Endothelial cell of umbilical vein (primary cell): ENCODE data around the gene AP1G1. TPM values are rescaled to one million over a fixed set of nuclear protein-coding genes. Genes with fewer than 3 reads are reported as not detected.
"Not testable (repeated sequence)": the region's sequence is repeated elsewhere in the genome, so short reads cannot be mapped to it uniquely, and the experiment has no call there.

ENCODE experiments used
- BruUV-seq: library from RNA; stranded (reverse); fragments of 400-500 nt; replicated peaks from 2 replicates; lab custom pipeline; 2021; lab: Mats Ljungman, UMichigan
- CTCF ChIA-PET: fragments of 300-600, 350-600 bp; sonication (Branson Sonifier 250); formaldehyde crosslinking; loops from one replicate; lab custom pipeline; 2021; ENCODE audit warnings: antibody characterized with exemption, inconsistent platforms; lab: Charles Lee
- POLR2A ChIA-PET: fragments of 300-600, 350-600 bp; sonication (Branson Sonifier 250); formaldehyde crosslinking; loops from one replicate; lab custom pipeline; 2021; ENCODE audit warnings: antibody characterized with exemption, inconsistent platforms; lab: Charles Lee
- DNase-seq: peaks from one replicate; pipeline ENCODE4 v3.0.0-alpha.2; 2011; ENCODE audit warnings: low read depth, low spot score
- FAIRE-seq: peaks from 2 replicates; lab custom pipeline; 2011; peaks lifted over from hg19 to GRCh38; lab: Jason Lieb, UNC
- H2AFZ ChIP-seq: 2 replicates; pipeline ENCODE4 v1.6.0; 2012; ENCODE audit warnings: low read depth, low read length, control low read depth, inconsistent platforms
- H3K27ac ChIP-seq: 2 replicates; pipeline ENCODE4 v1.5.1; 2011; ENCODE audit warnings: low read depth, mild to moderate bottlenecking, control low read depth, low read length, moderate library complexity; ENCODE audit not compliant: insufficient read depth
- H3K27me3 ChIP-seq, 2 experiments: 2 replicates each; pipeline versions ENCODE4 v1.6.0 to v1.6.1; 2011; ENCODE audit warnings: low read length in 2 of 2, mixed read lengths in 1 of 2; ENCODE audit not compliant: control insufficient read depth in 2 of 2, insufficient read depth in 2 of 2
- H3K36me3 ChIP-seq, 2 experiments: 2 replicates in 1 of 2; 3 replicates in 1 of 2; pipeline ENCODE4 v1.5.1; 2011; ENCODE audit warnings: low read length in 2 of 2, mild to moderate bottlenecking in 1 of 2, moderate library complexity in 1 of 2; ENCODE audit not compliant: control insufficient read depth in 2 of 2, insufficient read depth in 2 of 2; ENCODE audit errors: extremely low read depth in 1 of 2
- H3K4me1 ChIP-seq: 3 replicates; pipeline ENCODE4 v1.5.1; 2011; ENCODE audit warnings: mild to moderate bottlenecking, low read length; ENCODE audit not compliant: control insufficient read depth, insufficient read depth; ENCODE audit errors: extremely low read depth
- H3K4me2 ChIP-seq: 2 replicates; pipeline ENCODE4 v1.6.1; 2011; ENCODE audit warnings: low read length, control low read depth, mixed read lengths; ENCODE audit not compliant: insufficient read depth
- H3K4me3 ChIP-seq, 3 experiments: fragments of 200-600 bp in 1 of 3; sonication (generic), shearing (Covaris generic) in 1 of 3; replicated peaks in 1 of 3; 2 replicates each; pipeline ENCODE4 v1.5.1; 2011 to 2016; ENCODE audit warnings: control low read depth in 3 of 3, low read length in 3 of 3, mild to moderate bottlenecking in 2 of 3, inconsistent platforms in 1 of 3, low read depth in 1 of 3, moderate library complexity in 1 of 3; ENCODE audit not compliant: insufficient read depth in 1 of 3
- H3K79me2 ChIP-seq: 2 replicates; pipeline ENCODE4 v1.6.0; 2012; ENCODE audit warnings: low read length, inconsistent platforms; ENCODE audit not compliant: control insufficient read depth, insufficient read depth
- H3K9ac ChIP-seq: replicated peaks from 2 replicates; pipeline ENCODE3; 2011; ENCODE audit warnings: low read length, control low read depth; ENCODE audit not compliant: insufficient read depth; ENCODE audit errors: extremely low read depth
- H3K9me1 ChIP-seq: replicated peaks from 3 replicates; pipeline ENCODE4 v1.6.0; 2011; ENCODE audit warnings: mild to moderate bottlenecking, low read length; ENCODE audit not compliant: control insufficient read depth, insufficient read depth; ENCODE audit errors: extremely low read depth
- H3K9me3 ChIP-seq: replicated peaks from 2 replicates; pipeline ENCODE4 v1.5.1; 2012; ENCODE audit warnings: low read length, inconsistent platforms; ENCODE audit not compliant: control insufficient read depth, insufficient read depth
- H4K20me1 ChIP-seq: replicated peaks from 2 replicates; pipeline ENCODE3; 2011; ENCODE audit warnings: mild to moderate bottlenecking, low read length; ENCODE audit not compliant: control insufficient read depth, insufficient read depth; ENCODE audit errors: extremely low read depth
- EZH2 ChIP-seq: IDR thresholded peaks from 2 replicates; pipeline ENCODE4 v1.6.1; 2012; ENCODE audit warnings: borderline replicate concordance, low read depth, mild to moderate bottlenecking, moderate library complexity, low read length, inconsistent platforms; ENCODE audit not compliant: severe bottlenecking
- FOS ChIP-seq: IDR thresholded peaks from 2 replicates; pipeline ENCODE4 v1.6.1; 2011; ENCODE audit warnings: mild to moderate bottlenecking, low read length, moderate library complexity, borderline replicate concordance; ENCODE audit not compliant: insufficient read depth
- GATA2 ChIP-seq: IDR thresholded peaks from 2 replicates; pipeline ENCODE4 v1.7.0; 2011; ENCODE audit warnings: low read depth, mild to moderate bottlenecking, moderate library complexity, mixed read lengths, low read length; ENCODE audit not compliant: insufficient read length, insufficient read depth
- JUN ChIP-seq: IDR thresholded peaks from 2 replicates; pipeline ENCODE4 v1.6.1; 2011; ENCODE audit warnings: borderline replicate concordance, low read depth; ENCODE audit not compliant: insufficient read length, insufficient read depth
- MYC ChIP-seq: IDR thresholded peaks from one replicate; pipeline ENCODE4 v1.6.1; 2011; ENCODE audit warnings: mild to moderate bottlenecking, low read depth, low read length
- POLR2A ChIP-seq: IDR thresholded peaks from 2 replicates; pipeline ENCODE4 v1.6.1; 2012; ENCODE audit warnings: low read depth, mild to moderate bottlenecking, control low read depth, low read length
- POLR2AphosphoS5 ChIP-seq: IDR thresholded peaks from 2 replicates; pipeline ENCODE4 v1.6.1; 2012; ENCODE audit warnings: low read depth, mild to moderate bottlenecking, control low read depth, low read length, moderate library complexity; ENCODE audit not compliant: insufficient read depth
- dilution Hi-C: fragments of 300-500 bp; cut with MboI; formaldehyde crosslinking; loops from one replicate; pipeline ENCODE4 v1.15.0; 2019; ENCODE audit warnings: low sequenced_read_pairs; ENCODE audit not compliant: extremely low pct_ligation_motif_present
- intact Hi-C: fragments of 100-400 bp; cut with micrococcal nuclease; formaldehyde crosslinking; loops from one replicate; pipeline ENCODE4 v1.10.0; 2022
- polyA plus RNA-seq, 4 experiments: library from polyadenylated mRNA; depleted of rRNA in 3 of 4; stranded (reverse) in 3 of 4; unstranded in 1 of 4; fragments of >200 nt; gene quantifications; 2 replicates each; pipeline versions ENCODE4 v1.2.1 to v1.2.3, GENCODE V29; 2011 to 2012; ENCODE audit warnings: missing spikeins in 1 of 4
- total RNA-seq: library from RNA; stranded (reverse); gene quantifications from 2 replicates; pipeline ENCODE4 v1.2.3, GENCODE V29; 2021
- TF ChIP-seq, protein P1 (sequence below): IDR thresholded peaks from 2 replicates; pipeline ENCODE4 v1.6.1; 2011; ENCODE audit not compliant: insufficient read depth, insufficient read length
- TF ChIP-seq, protein P2 (sequence below), 2 donors: IDR thresholded peaks; 1 replicate in 1 of 2; 2 replicates in 1 of 2; pipeline ENCODE4 v1.5.1; 2011; ENCODE audit warnings: low read length in 2 of 2, mild to moderate bottlenecking in 2 of 2, moderate library complexity in 2 of 2, control low read depth in 1 of 2, inconsistent platforms in 1 of 2, low read depth in 1 of 2; ENCODE audit not compliant: insufficient read depth in 1 of 2; ENCODE audit errors: extremely low read depth in 1 of 2

The AP1G1 gene
- total and polyA plus RNA-seq, 2 donors (not counting 3 experiments of a cell fraction or from before 2014, with no cell fraction given) = 57.4 to 85.3 TPM

DNA sequence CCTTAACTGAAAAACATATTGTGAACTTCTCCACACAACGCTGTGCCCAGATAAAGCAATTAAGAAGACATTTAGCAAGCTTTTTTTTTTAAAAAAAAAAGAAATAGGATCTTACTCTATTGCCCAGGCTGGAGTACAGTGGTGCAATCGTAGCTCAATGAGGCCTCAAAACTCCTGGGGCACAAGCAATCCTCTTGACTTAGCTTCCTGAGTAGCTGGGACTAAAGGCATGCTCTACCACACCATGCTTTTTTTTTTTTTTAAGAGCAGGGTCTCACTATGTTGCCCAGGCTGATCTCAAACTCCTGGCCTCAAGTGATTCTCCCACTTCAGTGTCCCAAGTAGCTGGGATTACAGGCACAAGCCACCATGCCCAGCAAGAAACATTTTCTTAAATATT, 20.1 kb downstream of the AP1G1 start:
- BruUV-seq = no TSS peak
- FAIRE-seq = no peak
- H3K4me2 ChIP-seq = no peak overlapping the region
- peaks cover 5% of the 10 kb centered on the region in 2 experiments for H3K36me3 ChIP-seq
- no peaks in the 10 kb centered on the region for H3K4me1 ChIP-seq
- no peaks in the 10 kb centered on the region for H3K27me3 ChIP-seq
- peaks cover 3% of the 10 kb centered on the region for H4K20me1 ChIP-seq
- TF ChIP-seq GATA2 (no peak), MYC (no peak), JUN (no peak), POLR2AphosphoS5 (no peak), EZH2 (no peak), FOS (no peak), POLR2A (no peak)
- TF ChIP-seq, protein P1, sequence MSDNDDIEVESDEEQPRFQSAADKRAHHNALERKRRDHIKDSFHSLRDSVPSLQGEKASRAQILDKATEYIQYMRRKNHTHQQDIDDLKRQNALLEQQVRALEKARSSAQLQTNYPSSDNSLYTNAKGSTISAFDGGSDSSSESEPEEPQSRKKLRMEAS = no peak
- TF ChIP-seq, protein P2, sequence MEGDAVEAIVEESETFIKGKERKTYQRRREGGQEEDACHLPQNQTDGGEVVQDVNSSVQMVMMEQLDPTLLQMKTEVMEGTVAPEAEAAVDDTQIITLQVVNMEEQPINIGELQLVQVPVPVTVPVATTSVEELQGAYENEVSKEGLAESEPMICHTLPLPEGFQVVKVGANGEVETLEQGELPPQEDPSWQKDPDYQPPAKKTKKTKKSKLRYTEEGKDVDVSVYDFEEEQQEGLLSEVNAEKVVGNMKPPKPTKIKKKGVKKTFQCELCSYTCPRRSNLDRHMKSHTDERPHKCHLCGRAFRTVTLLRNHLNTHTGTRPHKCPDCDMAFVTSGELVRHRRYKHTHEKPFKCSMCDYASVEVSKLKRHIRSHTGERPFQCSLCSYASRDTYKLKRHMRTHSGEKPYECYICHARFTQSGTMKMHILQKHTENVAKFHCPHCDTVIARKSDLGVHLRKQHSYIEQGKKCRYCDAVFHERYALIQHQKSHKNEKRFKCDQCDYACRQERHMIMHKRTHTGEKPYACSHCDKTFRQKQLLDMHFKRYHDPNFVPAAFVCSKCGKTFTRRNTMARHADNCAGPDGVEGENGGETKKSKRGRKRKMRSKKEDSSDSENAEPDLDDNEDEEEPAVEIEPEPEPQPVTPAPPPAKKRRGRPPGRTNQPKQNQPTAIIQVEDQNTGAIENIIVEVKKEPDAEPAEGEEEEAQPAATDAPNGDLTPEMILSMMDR (IDR thresholded peaks at IDR 0.05; ENCODE audit: extremely low read depth in 1 of 2, insufficient read depth in 1 of 2, low read depth in 1 of 2, low read length in 2 of 2) = no peak
- peaks cover 75% of the 10 kb centered on the region for H3K79me2 ChIP-seq
- no peaks in the 10 kb centered on the region for H3K9me1 ChIP-seq
- intact Hi-C loops (no loop called here), dilution Hi-C loops (loop anchor here (10.0 kb wide), 1 partner anchor 56 kb away; the partner anchor contains the start of gene ATXN1L)
- DNase-seq = no peak
- H3K27ac ChIP-seq = no peak overlapping the region
- H3K9ac ChIP-seq = no peak overlapping the region
- H3K4me3 ChIP-seq = no peak overlapping the region
- CTCF ChIA-PET = interaction anchor here (0.6 to 1.0 kb wide), 3 partner anchors 8 to 173 kb away, joined by 3 read pairs; no protein-coding TSS in a partner anchor
- H3K9me3 ChIP-seq = no peaks in the 10 kb centered on the region
- no peak overlapping the region for H2AFZ ChIP-seq
- POLR2A ChIA-PET = no interaction called here

DNA sequence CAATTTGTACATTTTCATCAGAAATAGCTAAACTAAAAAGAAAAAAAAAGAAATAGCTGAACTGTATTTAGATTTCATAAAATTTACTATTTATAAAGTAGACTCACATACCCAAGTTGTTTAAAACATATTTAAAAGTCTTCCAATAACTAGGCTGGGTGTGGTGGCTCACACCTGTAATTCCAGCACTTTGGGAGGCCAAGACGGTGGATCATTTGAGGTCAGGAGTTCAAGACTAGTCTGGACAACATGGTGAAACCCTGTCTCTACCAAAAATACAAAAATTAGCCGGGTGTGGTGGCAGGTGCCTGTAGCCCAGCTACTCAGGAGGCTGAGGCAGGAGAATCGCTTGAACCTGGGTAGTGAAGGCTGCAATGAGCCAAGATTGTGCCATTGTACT, 23.5 kb downstream of the AP1G1 start:
- H3K9me1 ChIP-seq, DNase-seq, H3K4me3 ChIP-seq, H4K20me1 ChIP-seq, H3K9me3 ChIP-seq, POLR2A ChIA-PET, H2AFZ ChIP-seq, BruUV-seq, H3K9ac ChIP-seq, H3K4me1 ChIP-seq, H3K27ac ChIP-seq, FAIRE-seq, H3K4me2 ChIP-seq, H3K36me3 ChIP-seq, H3K27me3 ChIP-seq: not testable (repeated sequence)
- intact Hi-C loops = loop anchor here (2.0 kb wide), 1 partner anchor 18 kb away; no protein-coding TSS in a partner anchor
- dilution Hi-C loops = loop anchor here (10.0 kb wide), 1 partner anchor 60 kb away; the partner anchor contains the start of gene ATXN1L
- peaks cover 65% of the 10 kb centered on the region for H3K79me2 ChIP-seq
- CTCF ChIA-PET = interaction anchor here (1.0 kb wide), 1 partner anchor 97 kb away, joined by 3 read pairs; no protein-coding TSS in a partner anchor
